GM18951 (cell line): Measurements from ENCODE around the gene ODAD4.
"Not testable (repeated sequence)": the region's sequence is repeated elsewhere in the genome, so short reads cannot be mapped to it uniquely, and the experiment has no call there.

Source experiments
- POLR2A ChIP-seq: IDR thresholded peaks from 4 replicates; pipeline ENCODE4 v1.6.1; 2011; ENCODE audit warnings: mild to moderate bottlenecking; ENCODE audit not compliant: insufficient read length, insufficient read depth; ENCODE audit errors: extremely low read depth
- in situ Hi-C: fragments of 300-500 bp; cut with MboI; formaldehyde crosslinking; loops from one replicate; pipeline ENCODE4 v1.12.0; 2022; ENCODE audit warnings: low sequenced_read_pairs, mixed read lengths, inconsistent platforms; ENCODE audit not compliant: unreplicated experiment

Gene ODAD4

DNA sequence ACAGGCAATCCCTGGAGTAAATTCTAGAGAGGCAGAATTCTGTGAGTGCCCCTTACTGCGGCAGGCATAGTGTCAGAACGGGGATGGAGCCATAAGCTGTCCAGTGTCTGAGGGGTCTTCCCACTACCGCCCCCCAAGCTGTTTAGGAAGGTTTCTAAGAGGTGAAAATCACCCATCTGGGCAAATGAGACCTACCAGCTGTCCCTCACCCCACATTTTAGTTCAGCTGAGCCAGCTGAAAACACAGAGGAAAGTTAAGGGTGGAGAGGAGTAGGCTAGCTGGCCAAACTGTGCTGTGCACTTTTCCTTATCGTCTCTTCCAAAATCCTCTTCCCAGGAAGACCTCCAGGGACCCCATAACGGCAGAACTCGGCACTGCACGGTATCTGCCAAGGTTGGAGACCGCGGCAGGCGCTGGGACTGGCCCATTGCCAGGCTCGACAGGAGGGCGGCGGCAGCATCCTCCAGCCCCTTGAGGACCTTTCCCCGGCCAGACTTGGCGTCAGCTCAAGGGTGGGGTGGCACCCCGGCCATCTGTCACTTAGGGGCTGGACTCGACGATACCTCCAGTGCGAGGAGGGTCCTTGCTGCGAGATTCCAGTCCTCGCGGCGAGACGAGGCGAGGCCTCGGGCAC is 12.6 kb upstream of the ODAD4 start:
- TF ChIP-seq POLR2A: no peak
- in situ Hi-C loops: no loop called here

DNA sequence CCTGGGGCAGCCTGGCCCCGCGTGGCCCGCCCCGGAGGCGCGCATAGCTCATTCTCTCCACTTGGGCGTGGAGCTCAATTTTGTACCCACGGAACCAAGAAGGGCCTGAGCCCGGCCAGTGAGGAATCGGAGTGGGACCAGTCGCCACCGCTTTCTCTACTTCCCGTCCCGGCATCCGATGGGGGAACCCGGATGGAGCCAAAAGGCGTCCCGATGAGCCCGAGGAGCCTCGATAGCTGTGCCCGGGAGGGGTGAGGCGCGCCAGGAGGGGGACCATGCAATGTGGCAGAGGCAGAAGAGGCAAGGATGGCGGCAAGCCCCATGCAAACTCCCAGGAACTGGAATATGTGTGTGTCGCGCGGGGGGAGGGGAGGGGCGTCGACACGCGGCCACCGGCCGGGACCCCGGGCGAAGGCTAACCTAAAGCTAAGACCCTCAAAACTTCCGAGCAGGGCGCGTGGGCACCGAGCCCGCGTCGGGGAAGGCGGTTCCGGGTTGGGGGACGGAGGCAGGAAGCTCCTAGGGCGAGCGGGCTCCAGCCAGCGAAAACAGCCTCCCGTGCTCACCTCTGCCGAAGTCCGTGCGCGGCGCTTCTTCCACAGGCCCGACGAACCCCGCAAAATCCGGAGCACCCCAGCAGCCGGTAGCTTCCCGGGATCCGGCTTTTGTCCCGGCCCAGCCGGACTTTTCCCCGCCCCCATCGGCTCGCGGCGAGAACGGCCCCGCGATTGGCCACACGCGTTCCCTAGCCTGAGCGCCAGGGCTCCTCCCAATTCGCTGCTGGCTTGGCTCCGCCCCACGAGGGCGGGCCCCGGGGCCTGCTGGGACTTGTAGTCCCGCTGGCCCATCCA is 11.9 kb upstream of the ODAD4 start, which contains the start of gene ACLY:
Gene ACLY, minus strand, starts transcription at position 638 of the 851 bp plus-strand sequence. CDS start 5,078 bp downstream, outside the sequence.
- in situ Hi-C loops: no loop called here
- peak; percentile 94 for TF ChIP-seq POLR2A

DNA sequence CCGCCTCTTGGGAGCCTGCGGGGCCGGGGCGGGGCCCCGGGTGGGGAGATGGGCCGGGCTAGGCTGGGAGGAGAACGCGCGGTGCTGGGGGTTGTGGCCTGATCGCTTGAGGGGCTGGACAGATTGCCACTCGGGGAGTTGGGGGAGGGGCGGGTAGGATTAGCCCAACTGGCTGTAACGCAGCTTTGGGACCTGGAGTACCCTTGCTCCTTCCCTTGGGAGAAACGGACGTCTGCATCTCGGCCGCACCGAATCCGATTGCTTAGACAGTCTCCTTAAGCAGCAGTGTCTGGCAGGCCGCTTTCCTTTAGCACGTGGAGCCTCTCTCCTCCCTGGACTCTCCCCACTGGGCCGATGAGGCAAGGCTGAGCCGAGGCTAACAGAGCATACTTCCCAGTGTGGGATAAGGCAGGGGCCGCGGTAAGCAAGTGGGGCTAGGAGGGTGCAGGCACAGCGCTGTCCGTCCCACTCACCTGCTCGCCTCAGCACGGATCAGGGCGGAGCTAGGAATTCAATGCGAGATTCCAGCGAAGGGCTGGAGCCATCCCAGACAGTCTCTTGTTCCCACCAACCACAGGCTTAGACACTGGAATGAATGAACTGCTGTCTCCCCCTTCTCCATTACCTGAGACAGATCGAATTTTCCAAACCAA is 11.1 kb upstream of the ODAD4 start:
- in situ Hi-C loops: no loop called here
- TF ChIP-seq POLR2A: no peak

DNA sequence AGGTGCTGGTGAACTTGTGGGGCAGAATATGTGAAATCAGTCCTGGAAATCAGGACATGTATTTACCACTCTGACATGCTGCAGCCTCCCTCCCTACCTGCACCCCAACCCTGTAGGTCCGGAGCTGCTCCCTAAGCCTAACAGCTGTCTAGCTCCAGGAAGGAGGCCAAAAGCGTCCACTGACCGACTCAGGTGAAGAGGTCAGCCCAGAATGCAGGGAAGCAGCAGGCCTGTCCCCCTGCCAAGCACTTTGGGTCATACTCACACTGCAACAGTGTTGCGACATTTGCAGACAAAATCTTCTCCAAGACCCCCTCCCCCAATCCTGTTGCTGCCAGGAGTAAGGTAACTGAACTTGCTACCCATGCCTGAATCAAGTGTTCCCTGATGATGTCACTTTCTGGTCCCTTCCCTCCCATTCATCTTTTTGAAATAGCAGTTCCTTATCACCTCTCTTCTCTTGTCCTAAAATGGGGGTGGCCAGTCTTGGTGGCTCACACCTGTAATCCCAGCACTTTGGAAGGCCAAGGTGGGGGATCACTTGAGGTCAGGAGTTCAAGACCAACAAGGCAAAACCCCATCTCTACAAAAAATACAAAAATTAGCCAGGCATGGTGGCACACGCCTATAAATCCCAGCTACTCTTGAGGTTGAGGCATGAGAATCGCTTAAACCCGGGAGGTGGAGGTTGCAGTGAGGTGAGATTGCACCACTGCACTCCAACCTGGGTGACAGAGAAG is 10.4 kb upstream of the ODAD4 start:
- TF ChIP-seq POLR2A: no peak
- in situ Hi-C loops: no loop called here

DNA sequence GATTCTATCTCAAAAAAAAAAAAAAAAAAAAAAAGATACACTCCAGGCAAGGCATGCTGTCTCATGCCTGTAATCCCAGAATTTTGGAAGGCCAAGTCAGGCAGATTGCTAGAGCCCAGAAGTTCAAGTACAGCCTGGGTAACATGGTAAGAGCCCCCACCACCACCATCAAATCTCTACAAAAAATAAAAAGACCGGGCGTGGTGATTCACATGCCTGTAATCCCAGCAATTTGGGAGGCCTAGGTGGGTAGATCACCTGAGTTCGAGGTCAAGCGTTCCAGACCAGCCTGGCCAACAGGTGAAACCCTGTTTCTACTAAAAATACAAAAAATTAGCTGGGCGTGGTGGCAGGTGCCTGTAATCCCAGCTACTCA is 9.8 kb upstream of the ODAD4 start:
- no peak for TF ChIP-seq POLR2A
- in situ Hi-C loops: no loop called here

DNA sequence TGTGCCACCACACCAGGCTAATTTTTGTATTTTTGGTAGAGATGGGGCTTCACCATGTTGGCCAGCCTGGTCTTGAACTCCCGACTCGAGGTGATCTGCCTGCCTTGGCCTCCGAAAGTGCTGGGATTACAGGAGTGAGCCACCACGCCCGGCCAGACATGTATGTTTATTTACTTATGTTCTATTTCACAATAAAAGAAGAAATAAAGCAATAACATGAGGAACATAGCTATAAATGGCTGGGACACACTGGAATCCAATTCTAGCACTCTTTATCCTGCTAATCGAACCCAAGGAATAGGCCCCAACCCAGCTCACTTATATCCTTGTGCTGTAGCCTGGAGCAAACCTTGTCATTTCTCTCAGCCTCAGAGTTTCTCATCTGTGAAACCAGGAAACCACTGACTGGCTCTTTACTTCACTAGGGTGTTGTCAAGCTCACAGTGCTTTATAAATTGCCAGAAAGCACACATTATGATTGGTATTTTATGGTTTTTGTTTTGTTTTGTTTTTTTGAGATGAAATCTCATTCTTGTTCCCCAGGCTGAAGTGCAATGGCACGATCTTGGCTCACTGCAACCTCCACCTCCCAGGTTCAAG is 4.3 kb upstream of the ODAD4 start:
- TF ChIP-seq POLR2A: no peak
- in situ Hi-C loops: no loop called here

DNA sequence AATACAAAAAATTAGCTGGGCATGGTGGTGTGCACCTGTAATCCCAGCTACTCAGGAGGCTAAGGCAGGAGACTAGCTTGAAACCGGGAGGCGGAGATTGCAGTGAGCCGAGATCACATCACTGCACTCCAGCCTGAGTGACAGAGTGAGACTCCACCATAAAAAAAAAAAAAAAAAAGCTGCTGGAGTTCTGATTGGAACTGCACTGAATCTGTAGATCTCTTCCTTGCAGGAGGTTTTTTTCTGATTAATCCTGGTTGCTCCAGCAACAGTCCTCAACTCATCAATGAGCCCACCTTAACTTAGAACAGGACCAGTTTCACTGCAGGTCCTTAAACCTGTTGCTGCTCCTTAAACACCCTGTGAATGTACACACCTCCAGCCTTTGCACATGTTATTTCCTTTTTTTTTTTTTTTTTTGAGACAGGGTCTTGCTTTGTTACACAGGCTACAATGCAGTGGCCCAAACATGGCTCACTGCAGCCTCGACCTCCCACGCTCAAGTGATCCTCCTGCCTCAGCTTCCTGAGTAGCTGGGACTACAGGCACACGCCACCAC is 1.6 kb upstream of the ODAD4 start:
- in situ Hi-C loops: no loop called here
- TF ChIP-seq POLR2A: no peak

DNA sequence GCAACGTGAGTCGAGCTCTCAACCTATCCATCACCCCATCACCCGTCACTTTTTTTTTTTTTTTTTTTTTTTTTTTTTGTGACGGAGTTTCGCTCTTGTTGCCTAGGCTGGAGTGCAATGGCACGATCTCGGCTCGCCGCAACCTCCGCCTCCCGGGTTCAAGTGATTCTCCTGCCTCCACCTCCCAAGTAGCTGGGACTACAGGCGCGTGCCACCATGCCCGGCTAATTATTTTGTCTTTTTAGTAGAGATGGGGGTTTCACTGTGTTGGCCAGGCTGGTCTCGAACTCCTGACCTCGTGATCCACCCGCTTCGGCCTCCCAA is 378 bp downstream of the ODAD4 start:
- in situ Hi-C loops: not testable (repeated sequence)

DNA sequence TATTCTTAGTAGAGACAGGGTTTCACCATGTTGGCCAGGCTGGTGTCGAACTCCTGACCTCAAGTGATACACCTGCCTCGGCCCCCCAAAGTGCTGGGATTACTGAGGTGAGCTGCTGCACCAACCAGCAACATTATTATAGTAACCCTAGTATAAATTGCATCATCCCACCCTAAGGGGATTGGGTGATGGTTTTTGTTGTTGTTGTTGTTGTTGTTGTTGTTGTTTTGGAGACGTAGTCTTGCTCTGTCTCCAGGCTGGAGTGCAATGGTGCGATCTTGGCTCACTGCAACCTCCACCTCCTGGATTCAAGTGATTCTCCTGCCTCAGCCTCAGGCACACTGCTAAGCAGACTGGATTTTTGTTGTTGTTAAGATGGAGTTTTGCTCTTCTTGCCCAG is 1.3 kb downstream of the ODAD4 start:
- in situ Hi-C loops: not testable (repeated sequence)

DNA sequence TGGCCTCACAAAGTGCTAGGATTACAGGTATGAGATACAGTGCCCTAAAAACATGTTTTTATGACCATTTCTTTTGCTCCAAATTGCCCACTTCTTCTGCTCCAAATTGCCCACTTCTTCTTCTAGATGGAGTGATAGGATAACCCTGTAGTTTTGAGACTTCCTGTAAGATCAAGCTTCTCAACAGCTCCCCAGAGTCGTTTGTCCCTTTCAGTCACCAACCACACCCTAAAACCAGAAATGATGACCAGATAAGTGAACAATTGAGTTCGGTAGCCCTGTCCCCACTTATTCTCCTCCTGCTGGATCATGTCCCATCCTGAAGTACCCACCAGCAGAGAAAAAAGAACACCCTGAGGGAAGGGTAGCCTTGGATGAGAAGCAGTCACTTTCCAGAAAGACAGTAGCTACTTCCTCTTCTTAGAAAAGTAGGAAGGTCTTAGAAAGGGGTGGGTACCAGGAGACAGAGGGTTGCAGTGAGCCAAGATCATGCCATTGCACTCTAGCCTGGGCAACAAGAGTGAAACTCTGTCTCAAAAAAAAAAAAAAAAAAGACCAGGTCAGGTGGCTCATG is 2.5 kb downstream of the ODAD4 start:
- no peak for TF ChIP-seq POLR2A
- in situ Hi-C loops: no loop called here

DNA sequence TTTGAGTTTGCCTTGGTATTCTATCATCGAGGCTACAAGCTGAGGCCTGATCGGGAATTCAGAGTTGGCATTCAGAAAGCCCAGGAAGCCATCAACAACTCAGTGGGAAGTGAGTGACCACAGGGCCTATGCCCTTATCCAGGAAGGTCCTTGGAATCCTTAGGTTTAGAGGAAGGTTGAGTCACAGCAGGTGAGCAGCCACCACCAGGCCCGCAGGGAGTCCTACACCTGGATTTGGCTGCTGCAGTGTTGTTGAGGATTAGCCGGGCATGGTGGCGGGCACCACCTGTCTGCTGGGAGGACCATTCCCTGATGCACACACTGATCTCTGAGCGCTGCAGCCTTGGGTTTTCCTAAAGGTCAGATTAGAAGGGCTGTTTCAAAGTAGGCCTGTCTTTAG is 5.2 kb downstream of the ODAD4 start:
- no peak for TF ChIP-seq POLR2A
- in situ Hi-C loops: no loop called here

DNA sequence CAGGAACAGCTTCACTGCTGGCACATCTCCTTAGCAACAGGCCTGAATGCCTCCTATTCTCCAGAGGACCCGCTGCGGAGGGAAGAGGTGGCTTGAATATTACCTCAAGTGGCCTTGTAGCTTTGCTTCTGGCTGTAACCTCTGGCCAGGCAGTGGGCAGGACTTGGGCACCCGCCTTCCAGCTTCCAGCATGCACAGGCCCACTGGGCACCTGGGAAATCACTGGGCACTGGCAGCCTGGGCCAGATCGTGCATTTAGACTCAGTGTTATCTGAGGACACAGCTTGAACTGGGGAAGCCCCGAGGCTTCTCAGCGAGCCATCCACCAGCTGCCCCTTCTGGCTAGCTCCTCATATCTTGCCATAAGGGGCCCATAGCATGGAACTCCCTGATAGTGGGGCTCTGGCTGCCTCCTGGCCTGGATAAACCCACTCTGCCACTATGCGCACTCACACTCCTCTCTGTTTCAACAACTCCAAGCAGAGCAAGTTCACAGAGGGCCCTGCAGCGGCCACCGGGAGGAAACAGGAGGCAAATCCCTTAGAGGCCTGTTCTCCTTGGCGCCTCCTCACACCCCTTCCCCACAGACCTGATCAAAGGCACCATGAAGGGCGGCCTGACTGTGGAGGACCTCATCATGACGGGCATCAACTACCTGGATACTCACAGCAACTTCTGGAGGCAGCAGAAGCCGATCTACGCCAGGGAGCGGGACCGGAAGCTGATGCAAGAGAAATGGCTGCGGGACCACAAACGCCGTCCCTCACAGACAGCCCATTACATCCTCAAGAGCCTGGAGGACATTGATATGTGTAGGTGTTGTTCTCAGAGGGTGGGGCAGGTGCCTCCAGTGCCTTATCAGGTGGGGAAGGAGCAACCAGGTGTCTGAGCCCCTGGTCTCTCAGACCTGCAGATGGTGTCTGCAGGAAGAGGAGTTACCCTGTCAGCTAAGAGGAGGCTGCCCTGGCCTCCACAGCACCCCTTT is 7.8 kb downstream of the ODAD4 start:
- no peak for TF ChIP-seq POLR2A
- in situ Hi-C loops: no loop called here
